GM18861 (cell line): ENCODE measurements around the gene RAI14.

Experiments used
- ATAC-seq: cut with Tn5 transposase; IDR thresholded peaks from one replicate; pipeline ENCODE4 v1.9.1; 2021; ENCODE audit not compliant: unreplicated experiment

The RAI14 gene

GRCh38 chr5:34674187-34674586, 18.1 kb downstream of the RAI14 start:
- ATAC-seq, result no peak

DNA sequence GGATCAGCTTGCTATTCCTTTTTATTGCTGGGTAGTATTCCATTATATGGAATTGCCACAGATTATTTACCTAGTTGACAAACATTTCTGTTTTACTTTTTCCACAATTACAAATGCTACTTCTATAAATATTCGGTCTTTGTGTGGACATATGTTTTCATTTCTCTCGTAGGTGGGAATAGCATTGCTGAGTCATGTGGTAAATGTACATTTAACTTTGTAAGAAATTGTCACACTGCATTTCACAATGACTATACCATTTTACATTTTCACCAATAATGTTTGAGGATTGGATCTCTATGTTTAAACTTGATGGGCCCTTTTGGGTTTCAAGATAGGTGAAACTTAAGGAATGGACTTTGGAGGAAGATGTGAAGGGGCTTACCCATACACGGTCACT, 19.7 kb downstream of the RAI14 start:
- ATAC-seq, result no peak

GRCh38 chr5:34676416-34676815, 20.3 kb downstream of the RAI14 start:
- ATAC-seq, result no peak

- no peak for ATAC-seq
Measured at GRCh38 chr5:34677428-34677827, 21.3 kb downstream of the RAI14 start.

- ATAC-seq, result no peak
Measured at GRCh38 chr5:34680896-34681295, 24.8 kb downstream of the RAI14 start.

DNA sequence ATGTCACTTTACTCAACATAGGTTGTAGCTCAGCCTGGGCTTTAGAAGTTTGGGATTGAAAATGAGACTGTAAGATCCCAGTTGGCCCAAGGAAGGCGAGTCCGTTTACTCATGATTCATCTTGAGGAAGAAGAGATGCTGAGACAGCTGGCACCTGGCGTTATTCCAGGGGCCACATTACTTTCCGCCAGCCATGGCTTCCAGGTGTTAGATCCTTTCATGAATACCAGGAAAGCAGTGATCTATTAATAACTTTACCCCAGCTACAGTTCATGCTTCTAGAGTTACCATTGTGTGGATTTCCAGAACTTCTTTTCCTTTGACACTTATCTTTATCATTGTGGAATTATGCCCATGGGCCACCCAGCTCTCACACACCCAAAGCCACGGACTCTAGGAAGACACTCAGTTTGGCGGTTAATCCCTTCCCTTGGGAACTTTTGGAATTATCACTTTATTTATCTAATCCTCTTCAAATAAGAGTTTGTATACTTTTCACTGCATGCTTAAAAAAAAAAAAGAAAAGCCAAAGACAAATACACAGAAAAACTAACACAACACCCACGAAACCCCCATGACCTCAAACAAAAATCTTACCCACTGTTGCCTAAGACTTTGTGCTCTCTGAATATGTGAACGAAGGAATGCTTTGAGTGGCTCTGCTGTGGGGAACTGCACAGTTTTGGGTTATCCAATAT, 26.9 kb downstream of the RAI14 start:
- no peak for ATAC-seq

GRCh38 chr5:34684281-34684979, 28.3 kb downstream of the RAI14 start:
- ATAC-seq, result no peak

- no peak for ATAC-seq
Measured at GRCh38 chr5:34684980-34685352, 28.8 kb downstream of the RAI14 start.

DNA sequence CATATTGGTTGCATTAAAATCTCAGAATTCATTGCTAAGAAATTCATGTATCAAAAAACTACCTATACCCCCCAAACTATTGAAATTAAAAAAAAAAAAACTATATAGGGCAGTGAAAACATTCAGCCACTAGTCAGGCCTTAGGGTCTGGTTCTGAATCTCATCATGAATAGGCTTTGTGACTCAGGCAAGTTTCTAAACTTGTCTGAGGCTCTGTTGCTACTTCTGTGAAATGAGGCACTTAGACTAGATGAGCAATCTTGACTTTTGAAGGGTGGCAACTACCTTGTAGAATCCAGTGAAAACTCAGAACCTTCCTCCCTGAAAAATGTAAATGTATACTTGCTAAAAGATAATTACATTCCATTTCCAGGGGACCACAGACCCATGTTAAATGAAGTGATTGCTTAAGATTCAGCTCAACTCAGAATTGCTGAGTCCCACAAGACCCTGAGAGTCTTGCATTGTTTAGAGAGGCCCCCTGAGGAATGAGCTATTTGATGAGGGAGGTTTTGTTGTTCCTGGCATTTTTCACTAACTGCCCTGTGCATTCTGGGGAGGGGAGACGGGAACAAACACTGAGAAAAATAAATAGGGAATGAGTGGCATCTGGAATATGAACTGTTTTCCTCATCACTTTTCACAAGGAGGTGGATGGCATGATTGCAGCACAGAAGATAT, 29.5 kb downstream of the RAI14 start:
- ATAC-seq, result no peak

GRCh38 chr5:34686762-34687268, 30.7 kb downstream of the RAI14 start:
- no peak for ATAC-seq

DNA sequence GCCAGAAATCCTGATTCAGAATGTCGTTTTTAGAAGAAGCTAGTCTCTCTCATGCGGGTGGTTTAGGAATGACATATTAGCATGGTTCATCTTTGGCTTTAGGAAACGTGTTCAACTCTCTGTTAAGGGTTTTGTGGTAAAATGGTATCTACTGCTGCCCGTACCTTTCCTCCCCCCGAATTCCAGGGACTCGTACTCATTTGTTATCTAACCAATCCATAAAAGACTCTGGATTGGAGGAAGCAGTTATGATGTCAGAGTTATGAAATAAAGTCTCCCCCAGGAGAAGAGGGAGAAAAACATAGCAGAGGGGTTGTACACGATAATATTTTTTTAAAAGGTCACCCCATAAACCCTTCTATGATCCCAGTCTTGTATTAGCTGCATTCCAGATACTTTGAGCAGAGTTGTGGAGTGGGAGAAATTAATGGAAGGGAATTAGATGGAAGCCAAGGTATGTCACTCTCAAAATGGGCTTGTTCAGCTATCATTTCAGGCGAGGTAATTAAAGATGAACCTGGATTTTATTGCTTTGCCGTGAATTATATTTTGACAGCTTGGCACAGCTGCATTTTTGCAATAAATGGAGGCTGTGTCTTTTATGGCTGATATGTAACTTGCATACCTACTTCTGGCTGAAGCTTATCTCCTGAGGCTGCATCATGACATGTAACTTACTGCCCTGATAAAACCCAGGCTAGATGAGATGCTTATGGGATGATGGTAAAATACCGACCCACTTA, 31.3 kb downstream of the RAI14 start:
- no peak for ATAC-seq

DNA sequence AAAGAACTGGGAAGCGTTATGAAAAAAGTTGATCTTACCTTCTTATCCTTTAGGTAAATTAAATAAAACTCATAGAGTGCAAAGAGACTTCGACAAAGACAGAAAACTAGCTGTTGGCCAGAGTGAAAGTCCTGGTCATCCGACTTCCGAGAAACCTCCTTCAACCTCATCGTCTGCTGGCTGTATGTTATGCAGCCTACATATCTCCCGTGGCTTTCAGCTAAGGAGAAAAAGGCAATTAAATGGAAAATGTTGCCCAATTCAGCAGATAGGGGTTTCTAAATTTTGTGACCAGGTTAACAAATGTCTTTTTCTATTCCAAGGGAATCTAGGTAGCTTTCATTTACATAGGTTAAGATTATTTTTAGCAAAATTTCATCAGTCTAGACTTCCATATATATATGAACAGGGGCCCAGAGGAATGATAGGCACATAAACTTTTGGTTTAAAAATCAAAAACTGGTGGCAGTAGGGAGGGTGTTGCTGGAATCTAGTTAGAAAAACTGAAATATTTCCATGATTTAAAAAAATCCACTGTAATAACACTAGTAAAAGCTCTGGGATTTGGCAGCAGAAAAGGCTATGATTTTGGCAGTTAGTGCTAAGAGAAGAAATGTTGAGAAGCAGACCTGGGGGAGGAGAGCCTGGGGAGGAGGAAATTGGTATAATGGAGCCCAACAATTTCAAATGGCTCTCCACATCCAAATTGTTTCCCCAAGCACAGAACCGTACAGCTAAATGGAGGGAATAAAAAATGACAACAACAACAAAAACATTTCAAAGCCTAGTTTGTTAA, 32.1 kb downstream of the RAI14 start:
- ATAC-seq, result no peak

GRCh38 chr5:34690301-34690700, 34.2 kb downstream of the RAI14 start:
- no peak for ATAC-seq

DNA sequence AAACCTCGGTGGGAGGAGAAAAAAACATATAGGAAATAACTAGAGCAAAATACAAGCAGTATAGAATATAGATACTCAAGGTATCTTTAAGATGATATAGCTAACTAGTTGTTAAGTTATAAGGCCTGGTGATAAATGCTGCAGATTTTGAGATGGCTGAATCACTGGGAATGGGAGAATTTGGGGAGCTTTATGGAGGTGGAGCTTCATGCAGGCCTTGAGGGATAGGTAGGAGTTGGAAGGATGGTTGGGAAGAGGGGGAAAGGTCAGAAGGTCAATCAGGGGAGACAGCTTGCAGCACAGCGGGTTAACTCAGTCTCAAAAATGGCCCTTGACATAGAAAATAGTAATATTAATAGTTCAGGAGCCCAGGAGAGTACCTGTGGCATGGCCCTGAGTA, 34.8 kb downstream of the RAI14 start:
- no peak for ATAC-seq

GRCh38 chr5:34691326-34691725, 35.2 kb downstream of the RAI14 start:
- no peak for ATAC-seq

DNA sequence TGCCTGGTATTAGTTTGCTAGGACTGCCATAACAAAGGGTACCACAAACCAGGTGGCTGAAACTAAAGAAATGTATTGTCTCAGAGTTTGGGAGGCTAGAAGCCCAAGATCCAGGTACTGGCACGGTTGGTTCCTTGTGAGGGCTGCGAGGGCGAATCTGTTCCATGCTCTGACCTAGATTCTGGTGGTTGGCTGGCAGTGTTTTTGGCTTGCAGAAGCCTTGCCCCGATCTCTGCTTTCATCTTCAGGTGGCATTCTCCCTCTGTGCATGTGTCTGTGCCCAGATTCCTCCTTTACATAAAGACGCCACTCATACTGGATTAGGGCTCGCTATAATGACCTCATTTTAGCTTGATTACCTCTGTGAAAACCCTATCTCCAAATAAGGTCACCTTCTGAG, 36.7 kb downstream of the RAI14 start:
- no peak for ATAC-seq

GRCh38 chr5:34694012-34694411, 37.9 kb downstream of the RAI14 start:
- ATAC-seq, result no peak

DNA sequence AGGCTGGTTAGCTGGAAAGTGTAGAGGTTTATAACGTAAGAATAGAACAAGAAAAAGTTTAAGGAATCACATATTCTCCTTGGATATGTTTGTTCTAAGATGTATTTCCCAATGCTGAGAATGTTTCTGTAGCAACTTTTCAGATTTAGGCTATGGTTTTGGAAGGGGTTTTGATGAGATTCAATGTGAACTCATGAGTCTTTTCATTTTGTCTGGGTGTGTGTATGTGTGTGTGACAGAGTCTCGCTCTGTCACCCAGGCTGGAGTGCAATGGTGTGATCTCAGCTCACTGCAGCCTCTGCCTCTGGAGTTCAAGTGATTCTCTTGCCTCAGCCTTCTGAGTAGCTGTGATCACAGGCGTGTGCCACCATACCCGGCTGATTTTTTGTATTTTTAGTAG, 38.6 kb downstream of the RAI14 start:
- ATAC-seq, result no peak

DNA sequence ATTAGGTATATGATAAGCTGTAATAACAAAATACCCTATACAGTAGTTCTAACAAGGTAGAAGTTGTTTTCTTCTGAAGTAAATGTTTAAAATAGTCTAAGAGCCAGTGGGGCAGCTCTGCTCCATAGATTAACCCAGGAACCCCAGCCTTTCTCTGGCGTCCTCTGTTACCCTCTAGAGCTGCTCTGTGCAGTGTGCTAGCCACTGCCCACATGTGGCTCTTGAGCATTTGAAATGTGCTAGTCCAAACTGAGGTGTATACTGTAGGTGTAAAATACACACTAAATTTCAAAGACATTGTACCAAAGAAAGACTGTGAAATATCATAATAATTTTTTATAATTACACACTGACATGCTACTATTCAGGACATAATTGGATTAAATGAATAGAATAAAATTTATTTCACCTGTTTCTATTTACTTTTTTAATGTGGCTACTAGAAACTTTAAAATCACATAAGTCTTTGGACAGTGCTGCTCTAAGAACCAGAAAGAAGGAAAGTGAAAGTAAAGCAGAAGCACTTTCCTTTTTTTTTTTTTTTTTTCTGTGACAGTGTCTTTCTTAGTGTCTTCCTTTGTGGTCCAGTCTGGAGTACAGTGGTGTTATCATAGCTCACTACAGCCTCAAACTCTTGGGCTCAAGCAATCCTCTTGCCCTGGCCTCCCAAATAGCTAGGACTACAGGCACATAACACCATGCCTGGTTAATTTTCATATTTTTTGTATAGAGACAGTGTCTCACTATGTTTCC, 39.3 kb downstream of the RAI14 start:
- no peak for ATAC-seq
